ENCODE measurements around the gene NPTX1. TPM values are rescaled to one million over a fixed set of nuclear protein-coding genes. Genes with fewer than 3 reads are reported as not detected.

Gene NPTX1
- total and polyA plus RNA-seq, 2 of the 13 experiments (the other 11 are each of a cell fraction or from before 2014, with no cell fraction given): 0.01 TPM; not detected in 1

DNA sequence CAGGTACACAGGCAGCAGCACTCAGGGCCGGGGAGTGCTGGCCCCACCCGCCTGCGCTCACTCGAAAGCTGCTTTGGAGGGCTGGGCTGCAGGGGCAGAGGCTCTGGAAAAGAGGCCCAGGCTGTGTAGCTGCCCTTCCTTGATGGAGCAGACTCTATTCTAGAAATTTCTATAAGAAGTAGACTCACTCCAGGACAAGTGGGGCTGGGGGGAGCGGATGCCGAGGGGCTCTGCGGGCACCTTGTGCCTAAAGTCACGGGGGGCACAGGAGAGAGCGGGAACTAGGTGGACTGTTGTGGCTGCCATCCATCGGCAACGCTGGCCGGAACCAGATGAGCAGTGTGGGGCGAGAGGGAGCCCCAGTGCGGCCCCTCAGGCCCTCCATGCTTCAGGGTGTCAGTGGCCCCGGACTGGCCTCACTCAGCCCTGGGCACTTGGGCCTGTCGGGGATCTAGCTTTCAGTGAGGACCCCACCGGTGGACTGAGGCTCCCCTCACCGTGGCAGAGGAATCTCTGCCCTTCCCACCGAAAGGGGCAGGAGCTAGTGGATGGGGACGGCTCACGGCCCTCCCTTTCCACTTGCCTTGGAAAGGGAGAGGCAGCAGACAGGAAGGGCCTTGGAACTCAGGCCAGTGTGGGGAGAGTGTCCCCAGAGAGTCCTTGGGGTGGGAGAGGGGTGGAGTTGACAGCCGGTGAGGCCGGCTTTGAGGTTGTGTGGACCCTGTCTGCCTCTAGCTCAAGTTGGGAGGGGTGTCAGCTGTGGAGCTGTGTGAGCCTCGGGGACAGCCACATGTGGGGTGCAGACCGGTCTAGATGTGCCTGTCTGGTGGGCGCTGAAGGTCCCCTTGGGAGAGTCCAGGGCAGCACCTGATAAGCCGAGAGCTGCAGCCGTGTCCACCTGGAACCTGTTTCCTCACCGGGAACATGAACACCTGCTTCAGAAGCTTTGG lies 44.9 kb downstream of the NPTX1 start:
- Histone ChIP-seq H3K4me3 (replicated peaks in 1 of 3; ENCODE audit: insufficient read depth in 1 of 3, low read depth in 2 of 3, low read length in 3 of 3) (no peak overlapping the region), H3K9ac (ENCODE audit: insufficient read depth, low read depth, low read length) (no peak overlapping the region), H3K36me3 (replicated peaks in 1 of 2; ENCODE audit: control insufficient read depth in 1 of 2, insufficient read depth in 2 of 2, low read length in 2 of 2) (no peaks in the 10 kb centered on the region), H3K4me2 (ENCODE audit: low read depth, low read length) (no peak overlapping the region), H2AFZ (ENCODE audit: low read length) (no peak overlapping the region), H4K20me1 (ENCODE audit: insufficient read depth, low read length) (no peaks in the 10 kb centered on the region; the same call in 1 of the 2 replicates), H3K27ac (ENCODE audit: extremely low read length, insufficient read depth, low read length) (no peak overlapping the region), H3K27me3 (ENCODE audit: control insufficient read depth in 1 of 2, insufficient read depth in 2 of 2, low read length in 2 of 2) (no peaks in the 10 kb centered on the region), H3K4me1 (ENCODE audit: insufficient read depth, low read length) (no peaks in the 10 kb centered on the region), H3K9me3 (ENCODE audit: low read length) (no peaks in the 10 kb centered on the region), H3K79me2 (ENCODE audit: insufficient read depth, low read length) (no peaks in the 10 kb centered on the region)
- no peak for DNase-seq (ENCODE audit: low spot score)
- POLR2A ChIA-PET: no interaction called here
- TF ChIP-seq ARHGAP35 (CRISPR knock-in tag; IDR thresholded peaks at IDR 0.05; ENCODE audit: borderline replicate concordance): no peak
- no peak for TF ChIP-seq TFAP4 (IDR thresholded peaks at IDR 0.05; ENCODE audit: borderline replicate concordance, low read depth)
- TF ChIP-seq RFX5 (IDR thresholded peaks at IDR 0.05; ENCODE audit: low read depth, low read length): no peak
- no peak for TF ChIP-seq HDAC1 (CRISPR knock-in tag; IDR thresholded peaks at IDR 0.05)
- no peak for ATAC-seq
- CTCF ChIA-PET (ENCODE audit: low intra/inter-chr PET ratio, low total read pairs): interaction anchor here (5.9 kb wide), 1 partner anchor 144 kb away, joined by 114 read pairs; no protein-coding TSS in a partner anchor
- intact Hi-C loops (cut with micrococcal nuclease; ENCODE audit: unreplicated experiment) (no loop called here), in situ Hi-C loops (cut with HindIII; ENCODE audit: extremely low pct_ligation_motif_present, low pct_unique_long_range_greater_than_20kb) (no loop called here)
- FAIRE-seq: no peak
- no TSS peak for BruUV-seq (replicated peaks)
- 67% methylated on average over 29 of the region's 29 CpGs for WGBS (ENCODE audit: low lambda C conversion rate)
